GM12891 (cell line): Measurements from ENCODE around the gene COMMD10.
A peak's percentile ranks its signal among the peaks of the same experiment; 100 is the strongest.

Experiments used
- DNase-seq: peaks from one replicate; pipeline ENCODE4 v3.0.0; 2011; ENCODE audit warnings: low spot score; ENCODE audit not compliant: insufficient read length
- FAIRE-seq: peaks from 2 replicates; lab custom pipeline; 2011; peaks lifted over from hg19 to GRCh38; lab: Jason Lieb, UNC
- PAX5 ChIP-seq: IDR thresholded peaks from 2 replicates; pipeline ENCODE4 v1.6.1; 2011; ENCODE audit warnings: low read length, moderate library complexity, mild to moderate bottlenecking; ENCODE audit not compliant: insufficient read depth, severe bottlenecking
- POLR2A ChIP-seq: IDR thresholded peaks from 2 replicates; pipeline ENCODE4 v1.6.1; 2011; ENCODE audit warnings: low read depth, low read length, control low read depth
- POLR2AphosphoS5 ChIP-seq: IDR thresholded peaks from 2 replicates; pipeline ENCODE4 v1.6.1; 2011; ENCODE audit warnings: low read depth, low read length, control low read depth
- POU2F2 ChIP-seq: IDR thresholded peaks from 2 replicates; pipeline ENCODE4 v1.6.1; 2011; ENCODE audit warnings: low read depth, mild to moderate bottlenecking, control low read depth, low read length, moderate library complexity
- SPI1 ChIP-seq: IDR thresholded peaks from 2 replicates; pipeline ENCODE4 v1.6.1; 2011; ENCODE audit warnings: low read depth, low read length, control low read depth
- TAF1 ChIP-seq: IDR thresholded peaks from 2 replicates; pipeline ENCODE4 v1.6.1; 2011; ENCODE audit warnings: low read depth, low read length, control low read depth

The COMMD10 gene

GRCh38 chr5:116248432-116248831 lies 163.6 kb downstream of the COMMD10 start:
- DNase-seq (no peak), FAIRE-seq (no peak)
- no peak for TF ChIP-seq POLR2AphosphoS5
- no peak for TF ChIP-seq TAF1
- no peak for TF ChIP-seq SPI1
- no peak for TF ChIP-seq PAX5
- no peak for TF ChIP-seq POLR2A

- DNase-seq (no peak), FAIRE-seq (no peak)
- no peak for TF ChIP-seq TAF1
- TF ChIP-seq POU2F2: no peak
- no peak for TF ChIP-seq POLR2A
- TF ChIP-seq PAX5: no peak
- no peak for TF ChIP-seq POLR2AphosphoS5
- TF ChIP-seq SPI1: no peak
Observed at GRCh38 chr5:116249648-116250047, 164.8 kb downstream of the COMMD10 start.

- FAIRE-seq: no peak
- DNase-seq: no peak
- TF ChIP-seq POLR2AphosphoS5 (no peak), POLR2A (no peak), PAX5 (no peak), POU2F2 (no peak), TAF1 (no peak), SPI1 (no peak)
Observed at GRCh38 chr5:116256717-116257116, 171.9 kb downstream of the COMMD10 start.

- TF ChIP-seq PAX5 (no peak), POU2F2 (no peak), TAF1 (no peak), SPI1 (no peak), POLR2A (no peak), POLR2AphosphoS5 (no peak)
- DNase-seq (no peak), FAIRE-seq (peak; percentile 38)
Observed at GRCh38 chr5:116265471-116265870, 180.6 kb downstream of the COMMD10 start.

- FAIRE-seq (peak; percentile 23), DNase-seq (no peak)
- no peak for TF ChIP-seq POLR2AphosphoS5
- TF ChIP-seq POU2F2: no peak
- TF ChIP-seq SPI1: no peak
- no peak for TF ChIP-seq PAX5
- TF ChIP-seq TAF1: no peak
- TF ChIP-seq POLR2A: no peak
Observed at GRCh38 chr5:116271446-116272025, 186.7 kb downstream of the COMMD10 start.

DNA sequence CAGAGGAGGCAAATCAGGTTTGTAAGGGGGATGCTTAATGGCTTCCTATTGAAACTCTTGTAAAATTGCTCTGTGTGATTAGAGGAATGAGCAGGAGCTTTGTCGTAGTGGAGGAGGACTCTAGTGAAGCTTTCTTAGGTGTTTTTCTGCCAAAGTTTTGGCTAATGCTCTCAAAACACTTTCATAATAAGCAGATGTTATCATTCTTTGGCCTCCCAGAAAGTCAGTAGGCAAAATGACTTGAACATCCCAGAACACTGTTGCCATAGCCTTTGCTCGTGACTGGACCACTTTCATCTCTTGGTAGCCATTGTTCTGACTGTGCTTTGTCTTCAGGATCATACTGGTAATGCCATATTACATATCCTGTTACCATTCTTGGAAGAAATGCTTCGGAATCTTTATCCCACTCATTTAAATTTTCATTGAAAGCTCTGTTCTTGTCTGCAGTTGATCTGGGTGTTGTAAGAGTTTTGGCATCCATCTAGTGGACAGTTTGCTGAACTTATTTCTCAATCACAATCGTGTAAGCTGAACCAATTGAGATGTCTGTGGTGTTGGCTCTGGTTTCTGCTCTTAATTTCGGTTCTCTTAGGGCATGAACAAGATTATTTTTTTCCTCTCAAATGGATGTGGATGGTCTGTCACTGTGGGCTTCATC lies 187.6 kb downstream of the COMMD10 start:
- FAIRE-seq: peak; percentile 13
- TF ChIP-seq POLR2AphosphoS5: no peak
- TF ChIP-seq SPI1: no peak
- no peak for TF ChIP-seq PAX5
- TF ChIP-seq POU2F2: no peak
- TF ChIP-seq POLR2A: no peak
- TF ChIP-seq TAF1: no peak
- no peak for DNase-seq

DNA sequence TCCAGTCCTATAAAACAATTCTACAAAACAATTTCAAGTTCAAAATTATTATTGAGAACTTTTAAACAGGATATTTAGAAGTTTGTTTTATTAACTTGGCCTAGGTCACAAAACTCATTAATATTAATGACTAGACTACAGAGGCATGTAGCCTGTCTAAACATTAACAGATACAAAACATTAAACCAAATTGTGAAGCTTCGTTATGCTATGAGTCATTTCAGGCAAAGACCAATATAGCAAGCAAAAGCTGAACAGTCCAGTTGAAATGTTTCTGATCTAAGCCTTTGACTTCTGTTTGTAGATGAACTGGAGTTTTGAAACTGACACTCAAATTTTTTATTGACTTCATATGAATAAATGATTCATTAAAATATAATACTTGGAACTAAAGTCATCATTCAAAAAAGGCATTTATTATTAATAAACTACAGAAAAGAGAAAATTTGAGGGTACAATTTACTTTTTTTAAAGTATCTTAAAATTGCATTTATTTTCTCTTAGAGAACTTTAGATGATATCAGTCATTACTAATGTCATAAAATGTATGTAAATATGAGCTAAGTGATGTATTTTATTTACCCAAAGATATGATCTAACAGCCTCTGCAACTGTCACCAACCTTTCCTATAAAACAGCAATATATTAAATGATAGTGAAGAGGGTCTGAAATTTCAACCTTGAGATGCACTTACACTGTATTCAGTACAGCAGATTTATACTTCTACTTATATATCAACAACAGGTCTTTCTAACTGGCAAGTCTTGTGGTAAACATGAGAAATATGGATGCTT lies 188.8 kb downstream of the COMMD10 start:
- TF ChIP-seq PAX5 (no peak), POLR2AphosphoS5 (no peak), POU2F2 (no peak), TAF1 (no peak), POLR2A (no peak), SPI1 (no peak)
- no peak for FAIRE-seq
- DNase-seq: no peak

DNA sequence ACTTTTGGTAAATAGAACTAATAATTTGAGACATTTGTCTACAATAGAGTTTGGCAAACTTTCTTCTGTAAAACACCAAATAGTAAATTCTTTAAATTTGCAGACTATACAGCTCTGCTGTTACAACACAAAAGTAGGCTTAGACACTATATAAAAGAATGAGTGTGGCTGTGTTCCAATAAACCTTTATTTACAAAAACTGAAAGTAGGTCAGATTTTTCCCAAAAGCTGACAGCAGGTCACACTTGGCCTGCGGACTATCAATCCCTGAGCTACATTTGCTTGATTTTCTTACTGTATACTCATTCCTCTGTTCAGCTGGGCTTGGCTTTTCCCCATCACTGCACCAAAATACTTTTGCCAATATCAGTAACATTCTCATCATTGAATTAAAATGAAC lies 189.4 kb downstream of the COMMD10 start:
- DNase-seq (no peak), FAIRE-seq (no peak)

DNA sequence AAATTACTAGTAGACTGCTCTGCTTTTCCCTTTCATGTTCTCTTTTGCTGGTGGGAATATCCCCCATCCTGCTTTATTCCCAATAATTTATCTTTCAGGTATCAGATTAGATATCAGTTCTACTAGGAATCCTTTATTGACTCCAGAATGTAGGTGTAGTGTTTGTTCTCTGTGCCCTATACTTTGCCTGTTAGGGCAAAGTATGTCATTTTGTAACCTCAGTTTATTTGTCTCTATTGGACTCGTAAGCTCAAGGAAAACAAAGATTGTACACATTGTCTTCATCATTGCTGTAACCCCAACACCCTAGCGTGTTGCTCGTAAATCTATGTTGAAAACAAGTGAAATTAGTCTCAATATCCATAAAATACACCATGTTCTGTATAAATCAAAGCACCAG lies 190.5 kb downstream of the COMMD10 start:
- no peak for TF ChIP-seq PAX5
- TF ChIP-seq POLR2A: no peak
- TF ChIP-seq TAF1: no peak
- no peak for TF ChIP-seq POLR2AphosphoS5
- no peak for TF ChIP-seq SPI1
- TF ChIP-seq POU2F2: no peak
- DNase-seq: no peak
- FAIRE-seq: no peak

More for the DNA sequence above, 189.4 kb downstream of the COMMD10 start:
- no peak for TF ChIP-seq SPI1
- no peak for TF ChIP-seq POU2F2
- no peak for TF ChIP-seq POLR2A
- TF ChIP-seq PAX5: no peak
- no peak for TF ChIP-seq TAF1
- no peak for TF ChIP-seq POLR2AphosphoS5

DNA sequence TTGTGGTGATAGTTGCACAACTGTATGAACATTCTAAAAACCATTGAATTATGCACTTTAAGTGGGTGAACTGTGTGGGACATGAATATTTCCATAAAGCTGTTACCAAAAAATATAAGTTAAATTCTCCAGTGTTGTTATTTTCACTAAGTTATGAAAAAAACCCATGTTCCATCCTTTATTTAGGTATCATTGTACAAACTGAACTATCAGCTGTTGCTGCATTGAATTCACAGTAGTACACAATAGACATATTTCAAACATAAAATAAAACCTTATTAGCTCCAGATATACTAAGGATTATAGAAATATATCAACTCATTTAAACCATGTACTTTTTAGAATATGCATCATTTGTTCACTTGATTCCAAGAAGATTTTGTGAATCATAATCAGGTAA lies 192.1 kb downstream of the COMMD10 start:
- DNase-seq (no peak), FAIRE-seq (no peak)
- no peak for TF ChIP-seq POU2F2
- TF ChIP-seq POLR2A: no peak
- TF ChIP-seq SPI1: no peak
